ENCODE measurements around the gene MGST2. TPM values are rescaled to one million over a fixed set of nuclear protein-coding genes. Genes with fewer than 3 reads are reported as not detected.

MGST2 gene
- polyA plus RNA-seq, 4 donors: 51.4 to 59.5 (median 55.9) TPM

- DNase-seq (ENCODE audit: low read depth in 4 of 4, low spot score in 2 of 4): no peak
Measured at GRCh38 chr4:139643042-139643895, 22.4 kb upstream of the MGST2 start.

GRCh38 chr4:139645458-139645857 lies 20.2 kb upstream of the MGST2 start:
- no peak for DNase-seq (ENCODE audit: low read depth in 4 of 4, low spot score in 2 of 4)

- DNase-seq (ENCODE audit: low read depth in 4 of 4, low spot score in 2 of 4): no peak
Measured at GRCh38 chr4:139647184-139647583, 18.4 kb upstream of the MGST2 start.

GRCh38 chr4:139647952-139648351 lies 17.7 kb upstream of the MGST2 start:
- no peak for DNase-seq (ENCODE audit: low read depth in 4 of 4, low spot score in 2 of 4)

GRCh38 chr4:139651282-139652194 lies 14.1 kb upstream of the MGST2 start:
- DNase-seq (ENCODE audit: low read depth in 4 of 4, low spot score in 2 of 4): peak in 2 of 4 donors; percentile 53 to 82

- DNase-seq (ENCODE audit: low read depth in 4 of 4, low spot score in 2 of 4): no peak
Measured at GRCh38 chr4:139654516-139654915, 11.1 kb upstream of the MGST2 start.

- no peak for DNase-seq (ENCODE audit: low read depth in 4 of 4, low spot score in 2 of 4)
Measured at GRCh38 chr4:139655116-139655515, 10.5 kb upstream of the MGST2 start.

GRCh38 chr4:139656614-139657486 lies 8.8 kb upstream of the MGST2 start:
- peak in 1 of 4 donors; percentile 68 for DNase-seq (ENCODE audit: low read depth in 4 of 4, low spot score in 2 of 4)

- no peak for DNase-seq (ENCODE audit: low read depth in 4 of 4, low spot score in 2 of 4)
Measured at GRCh38 chr4:139658185-139658584, 7.4 kb upstream of the MGST2 start.

- no peak for DNase-seq (ENCODE audit: low read depth in 4 of 4, low spot score in 2 of 4)
Measured at GRCh38 chr4:139658586-139659382, 6.8 kb upstream of the MGST2 start.

GRCh38 chr4:139659735-139660424 lies 5.7 kb upstream of the MGST2 start:
- no peak for DNase-seq (ENCODE audit: low read depth in 4 of 4, low spot score in 2 of 4)

- no peak for DNase-seq (ENCODE audit: low read depth in 4 of 4, low spot score in 2 of 4)
Measured at GRCh38 chr4:139660568-139661043, 5.0 kb upstream of the MGST2 start.

- no peak for DNase-seq (ENCODE audit: low read depth in 4 of 4, low spot score in 2 of 4)
Measured at GRCh38 chr4:139663561-139664138, 2.0 kb upstream of the MGST2 start.

- no peak for DNase-seq (ENCODE audit: low read depth in 4 of 4, low spot score in 2 of 4)
Measured at GRCh38 chr4:139664442-139664841, 1.2 kb upstream of the MGST2 start.

- DNase-seq (ENCODE audit: low read depth in 4 of 4, low spot score in 2 of 4): no peak
Measured at GRCh38 chr4:139665079-139665689, 435 bp upstream of the MGST2 start.

GRCh38 chr4:139666735-139667281 lies 1.2 kb downstream of the MGST2 start:
- DNase-seq (ENCODE audit: low read depth in 4 of 4, low spot score in 2 of 4): peak in 3 of 4 donors; percentile 50 to 58 (median 55)

GRCh38 chr4:139668036-139668435 lies 2.4 kb downstream of the MGST2 start:
- no peak for DNase-seq (ENCODE audit: low read depth in 4 of 4, low spot score in 2 of 4)
